ENCODE measurements around the gene WDR45B.

WDR45B gene

DNA sequence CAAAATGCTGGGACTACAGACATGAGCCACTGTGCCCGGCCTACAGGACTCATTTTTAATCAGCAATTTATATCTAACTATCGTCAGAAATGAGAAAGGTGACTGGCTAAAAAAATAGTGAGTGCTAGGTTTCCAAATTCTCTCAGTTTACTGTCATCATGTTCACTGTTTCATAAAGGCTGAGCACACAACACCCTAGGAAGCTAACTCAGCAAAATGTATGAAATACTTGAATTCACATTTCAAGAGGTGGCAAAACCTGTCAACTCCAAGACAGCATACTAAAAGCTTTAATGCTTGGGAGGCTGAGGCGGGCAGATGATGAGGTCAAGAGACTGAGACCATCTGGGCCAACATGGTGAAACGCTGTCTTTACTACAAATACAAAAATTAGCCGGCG is 16.7 kb downstream of the WDR45B start:
- no peak overlapping the region for H3K4me3 ChIP-seq (ENCODE audit: low read depth, low read length)
- TF ChIP-seq, protein P1, sequence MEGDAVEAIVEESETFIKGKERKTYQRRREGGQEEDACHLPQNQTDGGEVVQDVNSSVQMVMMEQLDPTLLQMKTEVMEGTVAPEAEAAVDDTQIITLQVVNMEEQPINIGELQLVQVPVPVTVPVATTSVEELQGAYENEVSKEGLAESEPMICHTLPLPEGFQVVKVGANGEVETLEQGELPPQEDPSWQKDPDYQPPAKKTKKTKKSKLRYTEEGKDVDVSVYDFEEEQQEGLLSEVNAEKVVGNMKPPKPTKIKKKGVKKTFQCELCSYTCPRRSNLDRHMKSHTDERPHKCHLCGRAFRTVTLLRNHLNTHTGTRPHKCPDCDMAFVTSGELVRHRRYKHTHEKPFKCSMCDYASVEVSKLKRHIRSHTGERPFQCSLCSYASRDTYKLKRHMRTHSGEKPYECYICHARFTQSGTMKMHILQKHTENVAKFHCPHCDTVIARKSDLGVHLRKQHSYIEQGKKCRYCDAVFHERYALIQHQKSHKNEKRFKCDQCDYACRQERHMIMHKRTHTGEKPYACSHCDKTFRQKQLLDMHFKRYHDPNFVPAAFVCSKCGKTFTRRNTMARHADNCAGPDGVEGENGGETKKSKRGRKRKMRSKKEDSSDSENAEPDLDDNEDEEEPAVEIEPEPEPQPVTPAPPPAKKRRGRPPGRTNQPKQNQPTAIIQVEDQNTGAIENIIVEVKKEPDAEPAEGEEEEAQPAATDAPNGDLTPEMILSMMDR (conservative IDR thresholded peaks at IDR 0.05; ENCODE audit: low read depth, low read length) = no peak
- DNase-seq (ENCODE audit: low read depth) = no peak

DNA sequence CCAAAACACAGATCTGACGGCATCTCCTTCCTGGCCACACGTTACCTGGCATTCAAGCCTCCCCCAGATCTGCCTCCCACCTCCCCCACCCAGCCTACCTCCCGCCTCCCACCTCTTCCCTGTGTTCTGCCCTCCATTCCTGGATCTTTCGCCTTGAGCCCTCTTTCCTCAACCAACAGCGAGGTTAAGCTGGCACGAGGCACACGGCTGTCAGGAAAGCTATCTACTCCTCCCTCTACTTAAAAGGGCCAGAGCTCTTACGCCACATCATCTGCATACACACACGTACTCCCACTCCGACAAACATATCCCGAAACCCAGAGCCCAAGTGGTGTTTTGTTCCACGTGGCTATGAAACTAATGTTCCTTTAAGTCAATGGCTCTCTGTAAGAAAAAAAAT is 18.0 kb downstream of the WDR45B start:
- no peak overlapping the region for H3K4me3 ChIP-seq (ENCODE audit: low read depth, low read length)
- TF ChIP-seq, protein P1 (conservative IDR thresholded peaks at IDR 0.05; ENCODE audit: low read depth, low read length) = no peak
- DNase-seq (ENCODE audit: low read depth) = no peak

DNA sequence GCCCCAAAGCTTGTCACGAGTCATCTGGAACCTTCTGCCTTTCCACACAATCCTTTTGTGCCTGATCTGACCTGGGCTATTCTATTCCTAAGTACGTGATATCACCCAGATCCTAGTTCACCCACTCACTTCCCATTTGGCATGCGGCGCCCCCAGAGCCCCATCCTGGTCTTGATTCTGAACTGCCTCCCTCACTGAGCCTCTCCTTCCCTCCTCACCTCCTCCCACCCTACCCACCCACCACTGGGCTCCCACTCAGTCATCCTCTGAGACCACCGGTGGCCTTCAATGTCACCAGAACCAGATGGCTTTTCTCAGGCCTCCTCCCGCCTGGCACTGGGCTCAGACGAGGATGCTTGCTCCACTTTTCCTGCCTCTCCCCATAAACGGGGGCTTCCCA is 18.5 kb downstream of the WDR45B start:
- TF ChIP-seq, protein P1 (conservative IDR thresholded peaks at IDR 0.05; ENCODE audit: low read depth, low read length) = no peak
- DNase-seq (ENCODE audit: low read depth) = no peak
- H3K4me3 ChIP-seq (ENCODE audit: low read depth, low read length) = no peak overlapping the region

DNA sequence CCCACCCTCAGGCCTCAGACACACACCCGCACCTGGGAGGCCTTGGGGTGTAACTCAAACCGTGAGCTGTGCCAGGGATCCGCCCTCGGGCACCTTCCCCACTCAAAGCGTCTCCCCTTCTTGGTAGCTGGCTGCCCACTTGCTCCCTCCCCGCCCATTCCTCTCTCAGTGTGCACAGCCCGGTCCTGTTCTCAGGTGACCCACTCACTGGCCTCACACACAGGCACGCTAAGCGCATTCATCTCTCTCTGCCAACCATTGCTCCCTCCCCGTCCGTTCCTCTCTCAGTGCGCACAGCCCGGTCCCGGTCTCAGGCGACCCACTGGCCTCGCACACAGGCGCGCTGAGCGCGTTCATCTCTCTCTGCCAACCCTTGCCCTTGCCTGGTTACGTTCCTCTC is 20.8 kb downstream of the WDR45B start:
- TF ChIP-seq, protein P1 (conservative IDR thresholded peaks at IDR 0.05; ENCODE audit: low read depth, low read length) = no peak
- no peak for DNase-seq (ENCODE audit: low read depth)
- no peak overlapping the region for H3K4me3 ChIP-seq (ENCODE audit: low read depth, low read length)

DNA sequence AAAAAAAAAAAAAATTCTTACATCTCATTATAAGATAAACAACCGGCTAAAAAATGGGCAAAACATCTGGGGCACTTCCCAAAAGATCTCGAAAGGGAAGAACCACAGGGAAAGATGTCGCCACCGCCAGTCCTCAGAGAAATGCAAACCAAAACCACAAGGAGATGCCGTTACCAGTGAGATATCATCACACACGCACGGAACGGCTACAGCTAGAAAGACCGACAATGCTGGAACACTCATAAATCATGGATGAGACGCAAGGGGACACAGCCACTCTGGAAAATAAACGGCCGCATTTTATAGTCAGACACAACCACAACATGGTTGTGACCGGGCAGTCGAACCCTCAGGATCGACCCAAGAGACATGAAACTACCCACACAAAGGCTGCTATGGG is 24.5 kb downstream of the WDR45B start:
- DNase-seq (ENCODE audit: low read depth) = no peak
- no peak overlapping the region for H3K4me3 ChIP-seq (ENCODE audit: low read depth, low read length)
- TF ChIP-seq, protein P1 (conservative IDR thresholded peaks at IDR 0.05; ENCODE audit: low read depth, low read length) = no peak

DNA sequence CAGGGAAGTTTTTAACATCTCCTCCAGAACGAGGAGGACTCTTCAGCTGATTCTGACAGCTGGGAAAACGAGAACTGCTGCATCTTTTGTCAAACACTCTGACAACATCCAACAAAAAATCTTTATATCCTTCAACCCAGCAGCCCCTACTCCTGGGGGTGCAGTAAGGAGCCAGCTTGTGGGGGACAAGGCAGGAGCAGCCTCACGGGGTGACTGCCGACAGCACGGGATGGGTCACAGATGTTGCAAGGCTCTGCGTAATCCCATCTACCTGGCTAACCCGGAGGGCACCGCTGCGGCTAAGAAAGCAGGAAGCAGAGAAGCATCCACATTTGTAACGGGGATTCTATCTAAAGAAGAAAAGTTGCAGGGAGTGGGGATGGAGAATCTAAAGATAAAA is 28.6 kb downstream of the WDR45B start:
- no peak overlapping the region for H3K4me3 ChIP-seq (ENCODE audit: low read depth, low read length)
- no peak for DNase-seq (ENCODE audit: low read depth)
- TF ChIP-seq, protein P1 (conservative IDR thresholded peaks at IDR 0.05; ENCODE audit: low read depth, low read length) = no peak

DNA sequence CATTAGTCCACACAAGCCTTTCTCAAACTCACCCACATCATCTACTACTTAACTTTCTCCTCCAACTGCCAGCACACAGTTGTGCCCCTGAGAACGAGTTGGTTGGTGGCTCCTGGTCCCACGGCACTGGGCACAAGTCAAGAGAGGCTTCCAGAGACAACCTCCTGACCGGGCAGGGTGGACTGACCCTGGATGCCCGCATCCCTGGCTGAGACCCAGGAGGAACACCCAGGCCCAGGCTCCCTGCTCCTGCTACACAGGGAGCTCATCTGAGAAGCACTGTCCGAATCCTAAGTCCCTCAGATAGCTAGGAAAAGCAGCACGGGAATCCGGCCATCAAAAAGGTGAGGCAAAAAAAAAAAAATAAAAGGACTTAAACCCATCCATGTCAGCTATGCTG is 29.0 kb downstream of the WDR45B start:
- TF ChIP-seq, protein P1 (conservative IDR thresholded peaks at IDR 0.05; ENCODE audit: low read depth, low read length) = no peak
- DNase-seq (ENCODE audit: low read depth) = no peak

More for the DNA sequence above, 29.0 kb downstream of the WDR45B start:
- no peak overlapping the region for H3K4me3 ChIP-seq (ENCODE audit: low read depth, low read length)

All from choroid plexus epithelial cell (primary cell).